GM21786 (cell line): ENCODE data around the gene ELP4.
A peak's percentile ranks its signal among the peaks of the same experiment; 100 is the strongest.
"Not testable (repeated sequence)": the region's sequence is repeated elsewhere in the genome, so short reads cannot be mapped to it uniquely, and the experiment has no call there.

Experiments
- ATAC-seq: cut with Tn5 transposase; IDR thresholded peaks from one replicate; pipeline ENCODE4 v1.9.1; 2021; ENCODE audit not compliant: unreplicated experiment

ELP4 gene

GRCh38 chr11:31643857-31644256 is 134.3 kb downstream of the ELP4 start:
- no peak for ATAC-seq

- ATAC-seq, result no peak
Observed at GRCh38 chr11:31645747-31646146, 136.2 kb downstream of the ELP4 start.

- no peak for ATAC-seq
Observed at GRCh38 chr11:31646216-31646615, 136.6 kb downstream of the ELP4 start.

GRCh38 chr11:31649129-31649966 is 139.8 kb downstream of the ELP4 start:
- ATAC-seq, result no peak

GRCh38 chr11:31651208-31651607 is 141.6 kb downstream of the ELP4 start:
- peak; percentile 56 for ATAC-seq

GRCh38 chr11:31651822-31652221 is 142.3 kb downstream of the ELP4 start:
- ATAC-seq, result peak; percentile 57

GRCh38 chr11:31652528-31652927 is 143.0 kb downstream of the ELP4 start:
- ATAC-seq, result peak; percentile 51

- ATAC-seq, result no peak
Observed at GRCh38 chr11:31655483-31655882, 145.9 kb downstream of the ELP4 start.

GRCh38 chr11:31656051-31656450 is 146.5 kb downstream of the ELP4 start:
- ATAC-seq, result no peak

GRCh38 chr11:31657091-31657490 is 147.5 kb downstream of the ELP4 start:
- ATAC-seq, result no peak

GRCh38 chr11:31664129-31664528 is 154.6 kb downstream of the ELP4 start:
- ATAC-seq, result no peak

- no peak for ATAC-seq
Observed at GRCh38 chr11:31664954-31665353, 155.4 kb downstream of the ELP4 start.

GRCh38 chr11:31671681-31672080 is 162.1 kb downstream of the ELP4 start:
- no peak for ATAC-seq

GRCh38 chr11:31673108-31673507 is 163.5 kb downstream of the ELP4 start:
- not testable (repeated sequence) for ATAC-seq

- no peak for ATAC-seq
Observed at GRCh38 chr11:31676280-31676982, 166.9 kb downstream of the ELP4 start.

GRCh38 chr11:31680770-31681169 is 171.2 kb downstream of the ELP4 start:
- no peak for ATAC-seq

GRCh38 chr11:31687256-31687655 is 177.7 kb downstream of the ELP4 start:
- ATAC-seq, result no peak

- no peak for ATAC-seq
Observed at GRCh38 chr11:31687861-31688260, 178.3 kb downstream of the ELP4 start.

GRCh38 chr11:31689559-31689958 is 180.0 kb downstream of the ELP4 start:
- ATAC-seq, result no peak

- no peak for ATAC-seq
Observed at GRCh38 chr11:31690041-31690440, 180.5 kb downstream of the ELP4 start.

GRCh38 chr11:31690516-31690915 is 180.9 kb downstream of the ELP4 start:
- no peak for ATAC-seq

- no peak for ATAC-seq
Observed at GRCh38 chr11:31692466-31692865, 182.9 kb downstream of the ELP4 start.
